ENCODE results near the gene NAT9. TPM values are rescaled to one million over a fixed set of nuclear protein-coding genes. Genes with fewer than 3 reads are reported as not detected.

NAT9 gene
- total RNA-seq, 2 donors from 2014 or later = 30.7 to 42.8 TPM

DNA sequence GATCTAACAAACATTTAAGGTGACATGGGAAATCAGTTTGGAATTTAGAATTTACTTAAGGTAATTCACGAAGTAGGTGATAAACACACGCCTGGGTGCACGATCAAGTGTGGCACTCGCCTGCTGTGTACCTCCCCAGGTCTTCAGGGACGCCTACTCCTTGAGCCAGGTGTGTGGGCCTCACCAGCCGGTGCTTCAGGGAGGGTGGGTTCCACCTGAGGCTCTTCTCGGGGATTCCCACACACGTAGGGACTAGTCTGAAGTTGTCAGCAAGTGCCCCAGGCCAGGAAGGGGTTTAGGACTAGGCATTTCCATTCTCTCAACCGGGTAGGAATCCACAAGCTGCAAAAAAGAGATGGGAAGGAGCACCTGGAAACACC lies 9.8 kb upstream of the NAT9 start:
- no peak for DNase-seq
- intact Hi-C loops (cut with DNase I, micrococcal nuclease) = no loop called here
- ATAC-seq = no peak

- no peak for DNase-seq
- no peak for ATAC-seq
- intact Hi-C loops (cut with DNase I, micrococcal nuclease) = no loop called here
Observed at GRCh38 chr17:74785096-74785980, 9.2 kb upstream of the NAT9 start.

GRCh38 chr17:74784125-74784810 lies 8.1 kb upstream of the NAT9 start:
- intact Hi-C loops (cut with DNase I, micrococcal nuclease) = no loop called here
- DNase-seq (no peak), ATAC-seq (no peak)

DNA sequence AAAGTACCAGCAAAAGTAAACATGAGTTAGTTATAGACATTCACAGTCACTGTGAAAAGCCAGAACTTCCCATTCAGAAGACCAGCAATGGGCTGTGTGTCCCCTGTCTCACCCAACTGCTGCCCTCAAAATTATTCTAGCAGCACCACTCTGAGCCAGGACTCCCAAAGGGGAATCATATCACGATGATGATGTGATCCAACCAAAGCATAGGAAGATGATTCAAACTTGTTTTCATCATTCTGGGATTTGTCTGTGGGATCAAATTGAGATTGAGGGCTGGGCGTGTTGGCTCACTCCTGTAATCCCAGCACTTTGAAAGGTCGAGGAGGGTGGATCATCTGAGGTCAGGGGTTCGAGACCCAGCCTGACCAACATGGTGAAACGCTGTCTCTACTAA lies 6.4 kb upstream of the NAT9 start:
- no peak for ATAC-seq
- intact Hi-C loops (cut with DNase I, micrococcal nuclease) = no loop called here
- DNase-seq = no peak

DNA sequence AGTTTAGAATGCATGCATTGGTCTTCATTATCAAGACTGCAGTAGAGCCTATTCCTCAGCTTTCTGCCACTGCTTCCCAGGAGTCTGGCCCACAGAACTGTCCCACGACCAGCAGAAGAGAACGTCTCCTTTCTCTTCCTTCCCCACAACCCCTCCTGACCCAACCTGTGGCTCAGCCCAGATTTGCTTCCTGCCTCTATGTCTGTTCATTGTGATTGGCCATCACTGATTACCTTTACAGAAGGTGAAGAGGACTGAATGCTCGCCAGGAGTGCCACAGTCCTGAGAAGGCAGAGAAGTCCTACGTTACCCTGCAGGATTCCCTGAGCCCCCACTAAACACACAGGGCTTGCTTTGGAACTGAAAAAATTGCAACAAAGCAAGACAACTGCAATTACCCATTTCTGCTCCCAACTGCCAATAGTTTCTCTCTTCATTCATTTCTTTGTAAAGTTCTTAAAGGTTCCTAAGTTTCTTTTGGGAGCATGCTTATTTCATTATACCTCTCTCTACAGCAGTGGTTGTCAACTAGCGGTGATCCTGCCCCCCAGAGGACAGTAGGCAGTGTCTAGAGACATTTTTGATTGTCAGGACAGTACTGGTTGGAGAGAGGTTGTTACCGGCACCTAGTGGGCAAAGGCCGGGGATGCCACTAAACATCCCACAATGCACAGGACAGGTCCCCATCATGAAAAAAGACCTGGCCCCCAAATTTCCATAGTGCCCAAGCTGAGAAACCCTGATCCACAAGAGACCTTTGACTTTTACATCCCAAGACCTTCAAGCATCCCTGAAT lies 4.5 kb upstream of the NAT9 start:
- intact Hi-C loops (cut with DNase I, micrococcal nuclease) = no loop called here
- DNase-seq = no peak
- peak; percentile 19 for ATAC-seq

- DNase-seq = peak; percentile 48 to 57
- intact Hi-C loops (cut with DNase I, micrococcal nuclease) = no loop called here
- no peak for ATAC-seq
Observed at GRCh38 chr17:74779948-74780400, 3.8 kb upstream of the NAT9 start.

DNA sequence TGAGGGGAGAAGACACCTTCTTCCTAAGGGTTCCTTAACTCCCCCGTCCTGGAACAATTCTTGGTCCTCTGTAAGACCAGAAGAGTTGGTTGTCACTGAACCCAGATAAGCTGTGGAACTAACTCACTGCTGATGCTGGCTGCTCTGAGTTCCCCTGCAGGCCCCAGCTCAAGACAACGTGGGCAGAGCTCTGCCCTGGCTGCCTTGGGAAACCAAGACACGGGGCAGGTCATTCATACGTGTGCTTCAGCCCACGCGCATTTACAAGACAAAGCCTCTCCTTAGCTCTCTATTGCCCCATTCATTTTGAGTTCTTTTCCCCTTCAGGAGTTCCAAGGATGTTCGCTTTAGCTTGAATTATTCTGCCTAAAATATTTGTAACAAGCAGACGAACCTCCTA lies 3.4 kb upstream of the NAT9 start:
- intact Hi-C loops (cut with DNase I, micrococcal nuclease) = no loop called here

GRCh38 chr17:74778960-74779359 lies 2.8 kb upstream of the NAT9 start:
- ATAC-seq = no peak
- intact Hi-C loops (cut with DNase I, micrococcal nuclease) = no loop called here

More for the DNA sequence above, 3.4 kb upstream of the NAT9 start:
- DNase-seq (no peak), ATAC-seq (no peak)

GRCh38 chr17:74777901-74778515 lies 1.9 kb upstream of the NAT9 start:
- no peak for ATAC-seq
- DNase-seq = no peak
- intact Hi-C loops (cut with DNase I, micrococcal nuclease) = no loop called here

More at GRCh38 chr17:74778960-74779359, 2.8 kb upstream of the NAT9 start:
- DNase-seq = no peak

- DNase-seq (no peak), ATAC-seq (no peak)
- intact Hi-C loops (cut with DNase I, micrococcal nuclease) = no loop called here
Observed at GRCh38 chr17:74776990-74777389, 845 bp upstream of the NAT9 start.

DNA sequence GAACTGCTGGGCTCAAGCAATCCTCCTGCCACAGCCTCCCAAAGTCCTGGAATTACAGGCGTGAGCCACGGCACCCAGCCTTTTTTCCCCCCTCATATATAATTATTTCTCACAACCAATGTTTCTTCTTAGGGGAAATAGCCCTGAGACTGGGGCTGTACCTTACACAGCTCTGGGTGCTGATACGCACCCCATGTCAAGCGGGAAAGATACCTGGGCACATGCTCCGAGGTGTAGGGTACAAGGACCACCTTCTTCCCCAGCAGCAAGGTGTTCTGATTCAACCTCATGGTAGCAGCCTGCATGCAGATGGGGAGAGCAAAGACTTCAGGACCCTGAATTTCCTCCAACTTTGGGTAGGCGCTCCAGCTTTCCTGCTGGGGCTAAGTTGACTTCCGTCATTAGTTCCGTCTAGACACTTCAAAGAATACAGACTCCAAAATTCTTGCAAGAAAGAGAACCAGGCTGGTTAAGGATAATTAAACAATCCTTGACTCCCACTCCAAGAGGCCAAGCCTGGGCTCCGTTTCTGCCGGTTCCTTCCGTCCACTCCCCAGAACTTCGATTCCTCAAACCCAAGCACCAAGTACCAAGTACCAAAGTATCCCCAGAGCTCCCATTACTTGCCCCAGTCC lies 619 bp downstream of the NAT9 start:
- no peak for DNase-seq
- peak; percentile 4 for ATAC-seq

DNA sequence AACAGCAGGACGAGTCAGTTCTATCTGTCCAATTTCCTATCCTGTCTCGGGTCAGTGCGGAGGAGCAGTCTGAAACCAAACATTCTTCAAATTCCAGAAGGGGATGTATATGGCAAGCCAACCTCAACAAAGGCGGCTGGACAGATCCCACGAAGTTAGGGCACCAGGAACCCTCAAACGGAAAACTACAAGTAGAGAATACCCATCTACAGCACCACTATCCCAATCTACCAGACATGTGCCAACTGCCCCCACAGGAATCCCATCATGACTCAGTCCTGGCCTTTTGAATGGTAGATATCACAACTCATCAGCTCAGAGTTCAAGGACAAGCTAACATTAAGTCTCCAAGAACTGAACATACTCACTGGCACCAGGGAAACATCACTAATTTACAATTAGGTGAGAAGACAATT lies 2.3 kb downstream of the NAT9 start:
- DNase-seq (no peak), ATAC-seq (no peak)
- intact Hi-C loops (cut with DNase I, micrococcal nuclease) = no loop called here

More for the DNA sequence above, 619 bp downstream of the NAT9 start:
- intact Hi-C loops (cut with DNase I, micrococcal nuclease) = no loop called here

- no peak for DNase-seq
- no peak for ATAC-seq
- intact Hi-C loops (cut with DNase I, micrococcal nuclease) = no loop called here
Observed at GRCh38 chr17:74773414-74773813, 2.7 kb downstream of the NAT9 start.

- no peak for ATAC-seq
- intact Hi-C loops (cut with DNase I, micrococcal nuclease) = no loop called here
- no peak for DNase-seq
Observed at GRCh38 chr17:74772053-74772452, 4.1 kb downstream of the NAT9 start.

GRCh38 chr17:74771319-74771914 lies 4.7 kb downstream of the NAT9 start:
- intact Hi-C loops (cut with DNase I, micrococcal nuclease) = no loop called here
- DNase-seq = no peak
- ATAC-seq = no peak

GRCh38 chr17:74770498-74771318 lies 5.4 kb downstream of the NAT9 start:
- intact Hi-C loops (cut with DNase I, micrococcal nuclease) = no loop called here
- ATAC-seq (peak; percentile 83), DNase-seq (peak; percentile 62 to 84)

- ATAC-seq = peak; percentile 14
- intact Hi-C loops (cut with DNase I, micrococcal nuclease) = no loop called here
- DNase-seq = no peak
Observed at GRCh38 chr17:74769856-74770497, 6.2 kb downstream of the NAT9 start.
